HG02973 (cell line): ENCODE measurements around the gene TNKS2.
"Not testable (repeated sequence)": the region's sequence is repeated elsewhere in the genome, so short reads cannot be mapped to it uniquely, and the experiment has no call there.

Source experiments
- ATAC-seq: cut with Tn5 transposase; IDR thresholded peaks from one replicate; pipeline ENCODE4 v1.9.1; 2021; ENCODE audit warnings: moderate library complexity; ENCODE audit not compliant: unreplicated experiment

Gene TNKS2

DNA sequence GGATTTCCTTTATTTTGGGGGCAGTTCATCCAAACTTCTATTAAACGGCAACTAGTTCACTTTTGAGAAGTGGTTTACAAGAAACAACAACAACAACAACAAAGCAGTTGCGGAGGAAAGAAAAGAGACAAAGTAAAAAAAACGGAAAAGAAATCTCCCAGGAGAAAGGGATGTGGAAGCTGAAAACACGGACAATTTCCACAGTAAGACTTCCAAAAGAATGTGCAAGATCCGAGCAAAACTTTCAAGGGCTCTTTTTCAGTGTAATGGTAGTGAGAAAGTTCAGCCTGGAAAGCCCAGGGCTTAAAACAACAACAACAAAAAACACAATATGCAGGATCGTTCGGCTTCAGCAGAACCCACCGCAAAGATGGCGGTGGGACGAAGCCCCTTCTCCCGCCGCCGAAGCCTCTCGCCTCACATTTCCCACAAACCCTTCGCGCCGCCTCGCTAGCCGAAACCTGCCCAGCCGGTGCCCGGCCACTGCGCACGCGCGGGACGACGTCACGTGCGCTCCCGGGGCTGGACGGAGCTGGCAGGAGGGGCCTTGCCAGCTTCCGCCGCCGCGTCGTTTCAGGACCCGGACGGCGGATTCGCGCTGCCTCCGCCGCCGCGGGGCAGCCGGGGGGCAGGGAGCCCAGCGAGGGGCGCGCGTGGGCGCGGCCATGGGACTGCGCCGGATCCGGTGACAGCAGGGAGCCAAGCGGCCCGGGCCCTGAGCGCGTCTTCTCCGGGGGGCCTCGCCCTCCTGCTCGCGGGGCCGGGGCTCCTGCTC lies at the start of gene TNKS2:
Gene TNKS2 (plus strand): TSS at position 553 of the 775 bp plus-strand sequence. CDS start 265 bp downstream, outside the sequence.
- ATAC-seq, result peak; percentile 74

DNA sequence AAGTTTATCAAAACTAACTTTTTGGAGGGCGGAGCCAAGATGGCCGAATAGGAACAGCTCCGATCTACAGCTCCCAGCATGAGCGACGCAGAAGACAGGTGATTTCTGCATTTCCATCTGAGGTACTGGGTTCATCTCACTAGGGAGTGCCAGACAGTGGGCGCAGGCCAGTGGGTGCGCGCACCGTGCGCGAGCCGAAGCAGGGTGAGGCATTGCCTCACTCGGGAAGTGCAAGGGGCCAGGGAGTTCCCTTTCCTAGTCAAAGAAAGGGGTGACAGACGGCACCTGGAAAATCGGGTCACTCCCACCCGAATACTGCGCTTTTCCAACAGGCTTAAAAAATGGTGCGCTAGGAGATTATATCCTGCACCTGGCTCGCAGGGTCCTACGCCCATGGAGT lies 48.6 kb upstream of the TNKS2 start:
- not testable (repeated sequence) for ATAC-seq

DNA sequence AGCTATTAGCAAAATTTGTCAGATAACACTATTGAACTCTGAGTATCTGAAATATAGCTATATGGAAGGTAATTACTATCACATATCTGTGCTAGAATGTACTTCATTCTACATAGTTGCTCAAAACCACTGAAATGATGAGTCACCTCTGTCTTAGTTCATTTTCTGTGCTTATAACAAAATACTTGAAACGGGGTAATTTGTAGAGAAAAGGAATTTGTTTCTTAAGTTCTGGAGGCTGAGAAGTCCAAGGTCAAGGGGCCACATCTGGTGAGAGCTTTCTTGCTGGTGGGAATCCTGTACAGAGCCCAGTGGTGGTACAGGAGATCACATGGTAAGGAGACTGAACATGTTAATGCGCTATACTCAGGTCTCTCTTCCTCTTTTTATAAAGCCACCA lies 41.9 kb upstream of the TNKS2 start:
- no peak for ATAC-seq

DNA sequence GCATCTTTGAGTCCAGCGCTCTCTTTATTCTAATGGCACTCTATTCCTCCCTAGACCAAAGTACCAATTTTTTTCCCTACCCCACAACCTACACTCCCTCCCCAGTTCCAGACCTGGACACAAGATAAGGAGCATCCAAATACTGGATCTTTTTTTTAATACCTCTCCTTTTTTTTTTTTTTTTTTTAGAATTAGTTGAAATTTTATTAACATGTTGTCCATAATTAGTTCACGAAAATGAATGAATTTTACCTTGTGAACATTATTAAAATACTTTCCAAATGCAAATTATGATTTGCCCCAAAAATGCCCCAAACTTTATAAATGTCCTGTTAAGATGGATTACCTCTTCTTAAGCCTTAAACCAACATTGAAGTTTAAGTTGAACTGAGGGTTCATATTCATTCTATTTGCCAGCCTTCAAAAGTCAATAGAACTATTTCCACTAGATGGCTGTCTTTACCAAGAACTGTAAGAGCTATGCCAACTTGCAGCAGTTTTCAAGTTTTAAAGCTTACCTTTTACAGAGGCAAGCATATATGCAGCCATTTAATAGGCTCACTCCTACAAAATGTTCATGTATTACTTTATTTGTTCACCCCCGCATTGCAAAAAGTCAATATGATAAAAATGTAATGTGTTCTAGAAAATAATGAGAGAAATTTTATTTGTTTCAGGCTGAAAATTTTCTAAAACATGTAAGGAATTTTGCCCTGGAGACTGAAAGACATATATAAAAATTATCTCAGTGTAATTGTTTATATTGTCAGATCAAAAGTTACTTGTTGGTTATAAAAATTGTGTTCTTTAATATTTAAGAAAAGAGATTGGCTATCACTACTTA lies 39.7 kb upstream of the TNKS2 start:
- no peak for ATAC-seq

DNA sequence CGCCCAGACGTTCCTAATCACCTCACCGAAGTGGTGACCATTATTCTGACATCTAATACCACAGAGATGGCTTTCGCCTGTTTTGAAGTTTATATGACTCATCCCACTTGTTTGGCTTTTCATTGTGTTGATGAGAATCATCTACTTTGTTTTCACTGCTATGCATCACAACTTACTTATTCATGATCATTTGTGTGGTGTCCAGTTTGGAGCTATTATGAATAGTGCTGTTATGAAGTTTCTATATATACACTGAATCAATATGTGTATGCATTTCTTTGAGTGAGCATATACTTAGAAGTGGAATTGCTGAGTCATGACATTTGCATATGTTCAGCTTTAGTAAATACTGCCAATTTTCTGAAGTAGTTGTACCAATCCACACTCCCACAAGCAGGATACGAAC lies 38.6 kb upstream of the TNKS2 start:
- ATAC-seq, result no peak

DNA sequence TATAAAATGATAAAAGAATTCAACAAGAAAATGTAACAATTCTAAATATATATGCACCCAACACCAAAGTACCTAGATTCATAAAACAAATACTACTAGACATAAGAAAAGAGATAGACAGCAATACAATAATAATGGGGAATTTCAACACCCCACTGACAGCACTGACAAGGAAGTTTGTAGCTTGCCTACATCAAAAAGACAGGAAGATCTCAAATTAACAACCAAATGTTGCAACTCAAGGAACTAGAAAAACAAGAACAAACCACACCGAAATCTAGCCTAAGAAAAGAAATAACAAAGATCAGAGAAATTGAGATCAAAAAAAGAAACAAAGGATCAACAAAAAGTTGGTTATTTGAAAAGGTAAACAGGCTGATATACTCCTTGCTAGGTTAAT lies 36.5 kb upstream of the TNKS2 start:
- ATAC-seq, result no peak

DNA sequence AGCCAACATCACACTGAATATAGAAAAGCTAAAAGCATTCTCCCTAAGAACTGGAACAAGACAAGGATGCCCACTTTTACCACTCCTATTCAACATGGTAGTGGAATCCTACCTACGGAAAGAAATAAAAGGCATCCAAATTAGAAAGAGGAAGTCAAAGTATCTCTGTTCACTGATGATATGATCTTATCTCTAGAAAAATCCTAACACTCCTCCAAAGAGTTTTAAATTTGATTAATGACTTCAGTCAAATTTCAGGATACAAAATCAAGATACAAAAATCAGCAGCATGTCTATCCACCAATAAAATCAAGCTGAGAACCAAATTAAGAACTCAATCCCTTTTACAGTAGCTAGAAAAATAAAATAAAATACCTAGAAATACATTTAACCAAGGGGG lies 35.3 kb upstream of the TNKS2 start:
- ATAC-seq, result no peak

DNA sequence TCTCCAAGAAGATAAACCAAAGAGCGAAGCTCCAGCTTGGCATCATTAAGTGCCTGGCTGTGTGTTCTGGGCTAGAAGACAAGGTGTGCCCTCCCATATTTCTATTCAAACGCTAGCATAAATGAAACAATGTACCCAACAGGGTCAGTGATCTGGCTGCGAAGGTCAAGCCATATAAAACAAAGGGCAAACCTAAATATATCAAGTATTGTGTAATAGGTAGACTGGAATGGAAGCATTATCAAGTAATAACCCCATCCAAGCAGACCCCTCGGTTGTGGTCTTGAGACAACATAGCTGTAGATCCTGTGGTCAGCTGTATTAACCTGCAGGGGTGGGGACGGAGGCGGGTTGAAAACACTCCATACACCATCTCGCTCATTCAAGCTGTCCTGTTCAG lies 31.6 kb upstream of the TNKS2 start:
- no peak for ATAC-seq

DNA sequence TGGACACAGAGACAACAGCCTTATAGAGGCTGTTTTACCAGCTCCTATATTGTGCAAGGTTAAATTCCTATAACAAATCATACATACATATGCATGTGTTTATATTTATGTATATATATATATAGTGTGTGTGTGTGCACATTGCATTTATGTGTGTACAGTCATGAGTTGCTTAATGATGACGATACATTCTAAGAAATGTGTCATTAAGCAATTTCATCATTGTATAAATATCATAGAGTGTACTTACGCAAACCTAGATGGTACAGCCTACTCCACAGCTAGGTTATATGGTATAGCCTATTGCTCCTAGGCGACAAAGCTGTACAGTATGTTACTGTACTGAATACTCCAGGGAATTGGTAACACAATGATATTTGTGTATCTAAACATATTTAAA lies 30.1 kb upstream of the TNKS2 start:
- ATAC-seq, result no peak

DNA sequence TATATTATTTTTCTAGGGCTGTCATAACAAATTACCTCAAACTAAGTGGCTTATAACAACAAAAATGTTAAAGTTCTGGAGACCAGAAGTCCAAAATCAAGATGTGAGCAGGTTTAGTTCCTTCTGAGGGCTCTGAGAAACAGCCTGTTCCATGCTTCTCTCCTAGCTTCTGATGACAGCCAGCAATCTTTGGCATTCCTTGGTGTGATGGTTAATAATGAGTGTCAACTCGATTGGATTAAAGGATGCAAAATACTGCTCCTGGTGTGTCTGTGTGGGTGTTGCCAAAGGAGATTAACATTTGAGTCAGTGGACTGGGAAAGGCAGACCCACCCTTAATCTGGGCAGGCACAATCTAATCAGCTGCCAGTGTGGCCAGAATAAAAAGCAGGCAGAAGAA lies 26.3 kb upstream of the TNKS2 start:
- ATAC-seq, result no peak

DNA sequence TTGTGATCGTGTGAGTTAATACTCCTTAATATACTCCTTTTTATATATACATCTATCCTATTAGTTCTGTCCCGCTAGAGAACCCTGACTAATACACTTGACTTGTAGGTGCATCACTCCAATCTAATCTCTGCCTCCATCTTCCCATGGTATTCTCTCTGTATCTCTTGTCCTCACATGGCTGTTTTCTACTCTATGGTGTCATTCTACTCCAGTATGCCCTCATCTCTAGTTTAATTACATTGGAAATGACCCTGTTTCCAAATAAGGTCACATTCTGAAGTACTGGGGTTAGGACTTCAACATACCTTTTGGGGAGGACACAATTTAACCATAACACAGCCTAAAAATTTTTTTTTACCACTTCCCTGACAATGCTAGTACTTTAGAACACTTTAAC lies 25.8 kb upstream of the TNKS2 start:
- no peak for ATAC-seq

DNA sequence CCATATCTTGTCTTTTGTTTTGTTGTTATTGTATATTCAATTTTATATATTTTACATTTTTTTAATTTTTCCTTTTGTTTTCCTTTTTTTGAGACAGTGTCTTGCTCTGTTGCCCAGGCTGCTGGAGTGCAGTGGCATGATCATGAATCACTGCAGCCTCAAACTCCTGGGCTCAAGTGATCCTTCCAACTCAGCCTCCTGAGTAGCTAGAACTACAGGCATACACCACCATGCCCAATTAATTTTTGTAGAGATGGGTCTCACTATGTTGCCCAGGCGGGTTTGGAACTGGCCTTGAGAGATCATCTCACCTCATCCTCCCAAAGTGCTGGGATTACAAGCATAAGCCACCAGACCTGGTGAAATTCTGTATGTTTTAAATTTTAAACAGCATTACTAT lies 25.4 kb upstream of the TNKS2 start:
- no peak for ATAC-seq

DNA sequence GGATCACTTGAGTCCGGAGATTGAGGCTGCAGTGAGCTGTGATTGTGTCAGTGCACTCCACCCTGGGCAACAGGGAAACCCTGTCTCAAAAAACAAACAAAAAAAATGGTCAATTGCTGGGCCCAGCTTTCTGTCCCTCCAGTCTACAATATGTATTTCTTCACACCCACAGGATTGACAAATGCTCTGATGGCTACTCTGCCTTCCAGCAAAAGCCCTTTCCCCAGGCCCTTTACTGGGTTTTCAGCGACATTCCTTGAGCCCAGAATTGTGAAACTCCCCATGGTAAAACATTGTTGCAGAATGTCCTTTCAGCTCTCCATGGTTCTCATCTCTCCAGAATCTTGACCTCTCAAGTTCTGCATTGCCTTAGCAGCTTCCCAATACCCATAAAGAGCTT lies 23.7 kb upstream of the TNKS2 start:
- no peak for ATAC-seq

DNA sequence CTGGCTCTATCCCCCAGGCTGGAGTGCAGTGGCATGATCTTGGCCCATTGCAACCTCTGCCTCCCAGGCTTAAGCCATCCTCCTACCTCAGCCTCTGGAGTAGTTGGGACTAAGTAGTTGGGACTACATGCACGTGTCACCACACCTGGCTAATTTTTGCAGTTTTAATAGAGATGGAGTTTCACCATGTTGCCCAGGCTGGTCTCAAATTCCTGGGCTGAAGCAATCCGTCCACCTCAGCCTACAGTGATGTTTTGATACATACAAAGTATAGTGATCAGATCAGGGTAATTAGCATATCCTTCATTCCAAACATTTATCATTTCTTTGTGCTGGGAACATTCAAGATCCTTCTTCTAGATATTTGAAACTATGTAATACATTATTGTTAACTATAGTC lies 22.5 kb upstream of the TNKS2 start:
- ATAC-seq, result no peak

DNA sequence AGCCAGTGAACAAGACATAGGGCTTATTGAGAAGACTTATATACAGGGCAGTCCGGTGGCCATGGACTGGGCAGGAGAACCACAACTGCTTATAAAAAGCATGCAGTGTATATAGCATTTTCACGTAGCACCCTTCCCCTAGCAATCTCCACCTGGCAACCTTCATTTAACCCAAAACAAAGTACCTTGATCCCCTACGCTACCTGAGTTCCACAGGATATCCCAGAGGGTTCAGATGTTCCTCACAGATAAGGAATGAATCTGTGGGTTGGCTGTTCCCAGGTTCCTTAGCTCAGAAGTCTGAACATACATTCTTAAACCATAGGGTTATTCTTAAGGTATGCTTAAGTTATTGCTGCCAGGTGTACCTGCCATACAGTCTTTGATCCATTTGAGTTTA lies 22.0 kb upstream of the TNKS2 start:
- no peak for ATAC-seq

DNA sequence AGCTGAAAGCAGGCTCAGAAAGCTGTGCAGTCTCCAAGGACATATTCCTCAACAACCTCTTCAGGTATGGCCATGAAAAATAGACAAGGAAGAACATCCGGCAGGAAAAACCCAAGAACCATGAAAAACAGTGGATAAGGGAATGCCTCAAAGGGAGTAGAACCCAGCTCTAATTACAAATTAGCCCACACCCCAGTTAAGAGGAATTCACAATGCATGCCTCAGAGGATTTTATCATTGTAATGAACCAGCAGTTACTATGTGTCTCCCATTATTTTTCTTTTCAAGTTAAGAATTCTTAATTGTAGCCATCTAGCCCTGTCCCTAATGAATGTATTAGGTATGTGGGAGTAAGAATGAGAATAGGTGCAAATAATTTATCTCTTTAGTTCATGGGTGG lies 19.7 kb upstream of the TNKS2 start:
- ATAC-seq, result no peak

DNA sequence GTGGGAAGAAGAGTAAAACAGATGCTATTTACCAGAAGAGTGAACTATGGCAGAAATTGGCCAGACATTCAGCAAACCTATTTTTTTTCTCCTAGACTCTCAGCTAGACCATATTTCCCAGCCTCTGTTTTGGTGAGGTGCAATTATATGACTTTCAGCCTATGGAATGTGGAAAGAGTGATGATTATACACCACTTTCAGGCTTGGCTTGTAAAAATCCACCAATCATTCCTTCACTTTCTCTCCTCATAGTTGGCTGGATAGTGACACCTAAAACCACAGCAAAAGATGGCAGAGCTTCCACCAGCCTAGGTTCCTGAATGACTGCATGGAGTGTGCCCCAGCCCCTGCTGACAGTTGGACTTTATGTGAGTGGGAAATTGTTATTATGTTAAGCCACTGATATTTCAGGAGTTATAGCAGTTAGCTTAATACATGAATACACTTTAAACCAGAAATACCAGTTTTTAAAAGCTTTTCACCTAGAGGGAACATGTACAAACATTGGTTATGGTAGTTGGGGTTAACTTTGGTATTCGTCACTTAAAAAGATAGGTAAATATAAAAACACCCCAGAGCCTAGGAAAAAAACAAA lies 19.1 kb upstream of the TNKS2 start:
- ATAC-seq, result no peak

DNA sequence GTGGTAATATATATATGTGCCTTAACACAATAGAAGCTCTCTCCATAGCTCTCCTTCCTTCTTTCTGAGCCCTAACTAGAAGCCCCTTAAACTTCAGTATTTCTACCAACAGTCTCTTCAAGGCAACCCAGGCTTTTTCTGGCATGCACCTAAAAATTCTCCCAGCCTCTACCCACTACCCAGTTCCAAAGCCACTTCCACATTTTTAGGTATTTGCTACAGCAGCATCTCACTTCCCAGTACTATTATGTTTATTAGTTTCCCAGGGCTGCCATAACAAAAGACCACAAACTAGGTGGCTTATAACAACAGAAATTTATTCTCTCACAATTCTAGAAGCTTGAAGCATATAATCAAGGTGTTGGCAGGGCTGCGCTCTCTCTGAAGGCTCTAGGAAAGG lies 15.7 kb upstream of the TNKS2 start:
- ATAC-seq, result no peak

DNA sequence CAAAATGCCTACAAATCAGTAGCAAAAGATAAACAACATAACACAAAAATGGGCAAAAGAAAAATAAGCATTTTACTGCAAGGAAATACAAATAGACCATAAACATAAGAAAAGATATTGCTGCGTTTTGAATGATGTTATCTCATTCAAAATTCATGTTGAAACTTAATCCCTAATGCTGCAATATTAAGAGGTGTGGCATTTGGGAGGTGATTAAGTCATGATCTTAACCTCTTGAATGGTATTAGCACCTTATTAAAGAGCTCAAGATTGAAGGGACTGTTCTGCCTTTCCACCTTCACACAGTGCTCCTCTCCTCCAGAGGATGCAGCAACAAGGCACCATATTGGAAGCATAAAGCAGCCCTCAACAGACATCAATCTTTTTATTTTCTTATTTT lies 12.4 kb upstream of the TNKS2 start:
- no peak for ATAC-seq

DNA sequence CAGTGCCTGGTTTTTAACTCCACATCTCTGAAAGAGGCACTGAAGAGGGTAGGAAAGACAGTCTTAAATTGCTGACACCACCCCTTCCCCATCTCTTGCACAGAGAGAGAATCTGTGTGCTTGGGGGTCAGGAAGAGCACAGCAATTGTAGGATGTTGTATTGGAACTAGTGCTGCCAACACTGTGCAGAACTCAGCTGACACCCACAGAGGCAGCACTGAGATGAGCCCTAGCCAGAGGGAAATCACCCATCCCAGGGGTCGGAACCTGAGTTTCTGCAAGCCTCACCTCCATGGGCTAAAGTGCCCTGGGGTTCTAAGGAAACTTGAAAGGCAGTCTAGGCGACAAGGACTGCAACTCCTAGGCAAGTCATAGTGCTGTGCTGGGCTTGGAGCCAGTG lies 11.0 kb upstream of the TNKS2 start:
- ATAC-seq, result no peak

DNA sequence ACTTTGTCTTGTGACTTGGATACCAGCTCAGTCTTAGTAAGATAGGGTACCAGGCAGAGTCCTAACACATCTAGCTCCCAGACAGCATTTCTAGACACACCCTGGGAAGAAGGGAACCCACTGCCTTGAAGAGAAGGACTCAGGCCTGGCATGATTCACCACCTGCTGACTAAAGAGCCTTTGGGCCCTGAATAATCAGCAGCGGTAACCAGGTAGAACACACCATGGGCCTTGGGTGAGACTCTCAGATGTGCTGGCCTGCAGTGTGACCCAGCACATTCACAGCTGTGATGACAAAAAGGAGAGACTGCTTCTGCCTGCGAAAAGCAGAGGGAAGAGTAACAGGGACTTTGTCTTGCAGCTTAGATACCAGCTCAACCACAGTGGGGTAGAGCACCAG lies 10.4 kb upstream of the TNKS2 start:
- no peak for ATAC-seq

DNA sequence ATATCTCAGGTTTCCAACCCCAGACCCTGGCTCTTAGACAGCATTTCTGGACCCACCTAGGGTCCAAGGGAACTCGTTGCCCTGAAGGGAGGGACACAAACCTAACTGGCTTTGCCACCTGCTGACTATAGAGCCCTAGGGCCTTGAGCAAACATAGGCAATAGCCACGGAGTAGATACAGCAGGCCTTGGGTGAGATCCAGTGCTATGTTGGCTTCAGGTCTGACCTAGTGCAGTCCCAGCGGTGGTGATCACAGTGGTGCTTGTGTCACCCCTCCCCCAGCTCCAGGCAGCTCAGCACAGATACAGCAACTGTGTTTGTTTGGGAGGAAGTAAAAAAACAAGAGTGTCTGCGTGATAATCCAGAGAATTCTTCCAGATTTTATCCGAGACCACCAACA lies 9.7 kb upstream of the TNKS2 start:
- no peak for ATAC-seq
